ENCODE data around the gene ZBTB33. TPM values are rescaled to one million over a fixed set of nuclear protein-coding genes. Genes with fewer than 3 reads are reported as not detected.

Gene ZBTB33
- total RNA-seq, 2 experiments from 2014 or later = 15.3 to 18.0 TPM

DNA sequence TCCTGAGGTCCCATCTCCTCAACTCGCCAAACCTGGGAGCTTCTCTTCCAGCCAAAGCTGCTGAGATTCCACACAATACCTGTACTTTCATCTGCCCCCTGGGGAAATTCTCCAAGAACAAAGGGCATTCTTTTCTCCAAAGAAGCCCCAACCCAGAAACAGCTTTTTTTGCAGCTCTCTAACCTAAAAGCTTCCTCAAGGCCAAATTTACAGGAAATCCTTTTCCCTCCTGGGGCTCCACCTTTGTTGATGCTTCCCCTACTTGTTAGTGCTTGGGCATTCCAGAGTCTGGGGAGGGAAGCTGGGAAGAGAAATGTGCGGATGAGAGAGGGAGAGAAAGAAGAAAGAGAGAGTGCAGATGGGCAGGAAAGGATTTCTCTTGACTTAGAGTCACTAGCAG lies 24.3 kb downstream of the ZBTB33 start:
- ChIA-PET CTCF (interaction anchor here (1.3 to 1.6 kb wide), 2 partner anchors 12 to 21 kb away, joined by 3 to 4 read pairs; no protein-coding TSS in a partner anchor), POLR2A (no interaction called here)
- Mint-ChIP-seq H3K27ac (no peak overlapping the region), H3K27me3 (peaks cover 2% of the 10 kb centered on the region), H3K36me3 (ENCODE audit: low read depth) (no peaks in the 10 kb centered on the region), H3K4me3 (no peak overlapping the region), H3K4me1 (peaks cover under 1% of the 10 kb centered on the region), H3K9me3 (no peaks in the 10 kb centered on the region)
- DNase-seq = no peak

GRCh38 chrX:120281021-120281624 lies 30.5 kb downstream of the ZBTB33 start:
- H3K4me1 Mint-ChIP-seq = no peaks in the 10 kb centered on the region
- H3K4me3 Mint-ChIP-seq = no peak overlapping the region
- ChIA-PET CTCF (interaction anchor here (1.0 to 1.7 kb wide), 2 partner anchors 9 to 138 kb away, joined by 3 to 4 read pairs; no protein-coding TSS in a partner anchor), POLR2A (no interaction called here)
- H3K27me3 Mint-ChIP-seq = peaks cover 1% of the 10 kb centered on the region
- no peaks in the 10 kb centered on the region for H3K36me3 Mint-ChIP-seq (ENCODE audit: low read depth)
- no peak for DNase-seq
- no peak overlapping the region for H3K27ac Mint-ChIP-seq
- H3K9me3 Mint-ChIP-seq = no peaks in the 10 kb centered on the region

- Mint-ChIP-seq H3K4me1 (no peaks in the 10 kb centered on the region), H3K27me3 (peaks cover 1% of the 10 kb centered on the region), H3K4me3 (no peak overlapping the region), H3K9me3 (no peaks in the 10 kb centered on the region), H3K27ac (no peak overlapping the region), H3K36me3 (ENCODE audit: low read depth) (no peaks in the 10 kb centered on the region)
- ChIA-PET CTCF (interaction anchor here (1.7 kb wide), 1 partner anchor 8 kb away, joined by 4 read pairs; no protein-coding TSS in a partner anchor), POLR2A (no interaction called here)
- no peak for DNase-seq
These were observed 31.1 kb downstream of the ZBTB33 start for GRCh38 chrX:120281761-120282160.

GRCh38 chrX:120282697-120283096 lies 32.1 kb downstream of the ZBTB33 start:
- ChIA-PET POLR2A (no interaction called here), CTCF (interaction anchor here (0.6 to 1.7 kb wide), 4 partner anchors 7 to 336 kb away, joined by 3 to 4 read pairs (median 3); no protein-coding TSS in a partner anchor)
- no peaks in the 10 kb centered on the region for H3K9me3 Mint-ChIP-seq
- DNase-seq = no peak
- no peaks in the 10 kb centered on the region for H3K36me3 Mint-ChIP-seq (ENCODE audit: low read depth)
- H3K4me3 Mint-ChIP-seq = no peak overlapping the region
- H3K4me1 Mint-ChIP-seq = no peaks in the 10 kb centered on the region
- no peak overlapping the region for H3K27ac Mint-ChIP-seq
- H3K27me3 Mint-ChIP-seq = peaks cover 1% of the 10 kb centered on the region

GRCh38 chrX:120286733-120287512 lies 36.3 kb downstream of the ZBTB33 start:
- CTCF ChIA-PET = interaction anchor here (1.2 to 1.5 kb wide), 3 partner anchors 11 to 22 kb away, joined by 3 to 4 read pairs (median 3); no protein-coding TSS in a partner anchor
- H3K4me3 Mint-ChIP-seq = no peak overlapping the region
- no peaks in the 10 kb centered on the region for H3K36me3 Mint-ChIP-seq (ENCODE audit: low read depth)
- H3K4me1 Mint-ChIP-seq = no peaks in the 10 kb centered on the region
- no peaks in the 10 kb centered on the region for H3K9me3 Mint-ChIP-seq
- H3K27me3 Mint-ChIP-seq = peaks cover 1% of the 10 kb centered on the region
- DNase-seq = no peak
- H3K27ac Mint-ChIP-seq = no peak overlapping the region
- POLR2A ChIA-PET = no interaction called here

DNA sequence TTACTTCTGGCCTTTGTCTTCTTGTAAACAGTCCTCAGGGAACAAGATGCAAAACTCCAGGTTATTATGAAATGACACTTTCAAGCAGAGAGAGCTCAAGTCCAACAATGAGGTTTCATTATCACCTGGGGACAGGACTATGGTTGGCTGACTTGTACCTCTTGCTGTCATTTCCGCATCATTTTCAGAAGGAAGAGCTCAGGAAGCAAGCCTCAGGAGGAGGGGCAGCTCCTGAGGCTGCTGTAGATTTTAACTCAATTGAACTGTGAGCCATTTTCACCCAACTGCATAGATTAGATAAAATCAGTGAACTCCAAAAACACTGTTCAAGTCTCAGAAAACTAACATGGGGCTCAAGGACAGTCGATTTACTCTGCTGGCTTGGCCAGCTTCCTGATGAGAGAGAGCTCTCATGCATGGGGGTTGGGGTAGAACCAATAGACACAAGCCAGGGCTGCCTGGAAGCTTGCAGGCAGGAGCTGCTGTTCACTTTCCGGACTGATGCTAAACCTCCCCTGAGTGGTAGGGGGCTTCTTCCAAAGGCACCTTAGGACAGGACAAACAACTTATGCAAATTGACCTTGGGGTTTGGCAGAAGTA lies 37.0 kb downstream of the ZBTB33 start:
- ChIA-PET CTCF (interaction anchor here (1.2 to 1.5 kb wide), 3 partner anchors 12 to 21 kb away, joined by 3 to 4 read pairs (median 3); no protein-coding TSS in a partner anchor), POLR2A (no interaction called here)
- peaks cover 1% of the 10 kb centered on the region for H3K27me3 Mint-ChIP-seq
- H3K4me3 Mint-ChIP-seq = no peak overlapping the region
- no peak for DNase-seq
- no peaks in the 10 kb centered on the region for H3K36me3 Mint-ChIP-seq (ENCODE audit: low read depth)
- H3K27ac Mint-ChIP-seq = no peak overlapping the region
- H3K9me3 Mint-ChIP-seq = no peaks in the 10 kb centered on the region
- no peaks in the 10 kb centered on the region for H3K4me1 Mint-ChIP-seq

DNA sequence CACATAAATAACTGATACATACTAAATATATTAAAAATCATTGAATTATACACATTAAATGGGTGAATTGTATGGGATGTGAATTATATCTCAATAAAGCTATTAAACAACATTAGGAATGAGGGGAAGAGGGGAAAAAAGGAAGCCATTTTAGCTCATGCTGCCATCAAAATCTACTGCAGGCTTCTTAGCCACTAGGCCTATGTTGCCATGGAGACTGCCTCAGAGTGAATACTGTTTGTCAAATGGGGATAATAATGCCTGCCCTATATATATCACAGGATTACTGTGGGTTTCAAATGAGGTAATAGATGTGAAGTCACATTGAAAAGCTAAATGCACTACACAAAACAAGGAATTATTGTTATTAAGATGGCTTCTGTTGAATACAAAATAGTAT lies 39.5 kb downstream of the ZBTB33 start:
- no peak overlapping the region for H3K4me3 Mint-ChIP-seq
- POLR2A ChIA-PET = no interaction called here
- peaks cover 5% of the 10 kb centered on the region for H3K4me1 Mint-ChIP-seq
- DNase-seq = no peak
- no peak overlapping the region for H3K27ac Mint-ChIP-seq
- H3K27me3 Mint-ChIP-seq = no peaks in the 10 kb centered on the region
- CTCF ChIA-PET = interaction anchor here (1.4 kb wide), 1 partner anchor 8 kb away, joined by 4 read pairs; no protein-coding TSS in a partner anchor
- H3K36me3 Mint-ChIP-seq (ENCODE audit: low read depth) = no peaks in the 10 kb centered on the region
- H3K9me3 Mint-ChIP-seq = no peaks in the 10 kb centered on the region

GRCh38 chrX:120291211-120291610 lies 40.6 kb downstream of the ZBTB33 start:
- Mint-ChIP-seq H3K4me3 (no peak overlapping the region), H3K4me1 (peaks cover 7% of the 10 kb centered on the region), H3K36me3 (ENCODE audit: low read depth) (no peaks in the 10 kb centered on the region), H3K27ac (no peak overlapping the region), H3K9me3 (no peaks in the 10 kb centered on the region), H3K27me3 (no peaks in the 10 kb centered on the region)
- ChIA-PET POLR2A (no interaction called here), CTCF (interaction anchor here (0.6 kb wide), 1 partner anchor 1414 kb away, joined by 5 read pairs; no protein-coding TSS in a partner anchor)
- DNase-seq = no peak

DNA sequence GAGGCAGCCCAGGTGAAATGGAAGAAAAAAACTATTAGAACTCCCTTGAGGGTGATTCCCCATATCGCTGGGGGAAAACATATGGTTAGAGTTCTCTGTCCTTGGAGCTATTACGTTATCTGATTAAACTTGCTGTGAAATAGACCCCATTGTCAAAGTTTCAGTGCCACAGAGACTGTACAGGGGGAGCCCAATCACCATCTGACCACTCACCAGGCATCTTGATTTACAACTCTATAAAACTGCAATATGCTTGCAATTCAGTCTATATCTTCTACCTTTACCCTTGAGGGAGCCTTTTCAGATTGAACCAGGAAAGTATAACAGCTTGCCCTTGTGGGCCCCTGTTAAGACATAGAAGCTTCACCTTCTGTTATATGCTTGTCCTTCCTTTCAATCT lies 42.4 kb downstream of the ZBTB33 start:
- no peaks in the 10 kb centered on the region for H3K27me3 Mint-ChIP-seq
- no peak for DNase-seq
- H3K36me3 Mint-ChIP-seq (ENCODE audit: low read depth) = no peaks in the 10 kb centered on the region
- CTCF ChIA-PET = interaction anchor here (1.2 kb wide), 1 partner anchor 42 kb away, joined by 6 read pairs; the partner anchor contains the start of gene ZBTB33
- no peaks in the 10 kb centered on the region for H3K9me3 Mint-ChIP-seq
- H3K4me1 Mint-ChIP-seq = peaks cover 7% of the 10 kb centered on the region
- peak overlapping the region; percentile 9 for H3K27ac Mint-ChIP-seq
- POLR2A ChIA-PET = no interaction called here
- H3K4me3 Mint-ChIP-seq = no peak overlapping the region

GRCh38 chrX:120294651-120295050 lies 44.0 kb downstream of the ZBTB33 start:
- ChIA-PET CTCF (interaction anchor here (0.6 kb wide), 1 partner anchor 1280 kb away, joined by 3 read pairs; no protein-coding TSS in a partner anchor), POLR2A (interaction anchor here (0.7 kb wide), 1 partner anchor 176 kb away, joined by 3 read pairs; no protein-coding TSS in a partner anchor)
- H3K27me3 Mint-ChIP-seq = no peaks in the 10 kb centered on the region
- H3K4me1 Mint-ChIP-seq = peaks cover 7% of the 10 kb centered on the region
- no peaks in the 10 kb centered on the region for H3K9me3 Mint-ChIP-seq
- peak overlapping the region; percentile 14 for H3K27ac Mint-ChIP-seq
- no peaks in the 10 kb centered on the region for H3K36me3 Mint-ChIP-seq (ENCODE audit: low read depth)
- no peak for DNase-seq
- H3K4me3 Mint-ChIP-seq = no peak overlapping the region

GRCh38 chrX:120297923-120298322 lies 47.3 kb downstream of the ZBTB33 start:
- H3K36me3 Mint-ChIP-seq (ENCODE audit: low read depth) = no peaks in the 10 kb centered on the region
- H3K4me1 Mint-ChIP-seq = peaks cover 19% of the 10 kb centered on the region
- H3K4me3 Mint-ChIP-seq = no peak overlapping the region
- no peak overlapping the region for H3K27ac Mint-ChIP-seq
- H3K27me3 Mint-ChIP-seq = no peaks in the 10 kb centered on the region
- no peaks in the 10 kb centered on the region for H3K9me3 Mint-ChIP-seq
- ChIA-PET CTCF (interaction anchor here (1.2 kb wide), 1 partner anchor 13 kb away, joined by 3 read pairs; the partner anchor contains the start of gene TMEM255A), POLR2A (interaction anchor here (0.5 kb wide), 1 partner anchor 163 kb away, joined by 3 read pairs; no protein-coding TSS in a partner anchor)
- no peak for DNase-seq

- Mint-ChIP-seq H3K9me3 (no peaks in the 10 kb centered on the region), H3K4me3 (no peak overlapping the region), H3K27me3 (no peaks in the 10 kb centered on the region), H3K4me1 (peaks cover 18% of the 10 kb centered on the region), H3K36me3 (ENCODE audit: low read depth) (no peaks in the 10 kb centered on the region), H3K27ac (no peak overlapping the region)
- no peak for DNase-seq
- ChIA-PET CTCF (interaction anchor here (1.0 to 2.6 kb wide), 3 partner anchors 9 to 13 kb away, joined by 3 to 10 read pairs (median 3); partner anchors contain the start of gene TMEM255A), POLR2A (no interaction called here)
These were observed 49.3 kb downstream of the ZBTB33 start for GRCh38 chrX:120299928-120300327.
